GM10248 (cell line): ENCODE results near the gene TMEM17.
"Not testable (repeated sequence)": the region's sequence is repeated elsewhere in the genome, so short reads cannot be mapped to it uniquely, and the experiment has no call there.

ENCODE experiments used
- CTCF ChIA-PET: fragments of 300-600 bp; sonication (Branson Sonifier 250); formaldehyde crosslinking; extraction: SDS; loops from one replicate; lab custom pipeline; 2021; ENCODE audit warnings: antibody characterized with exemption; lab: Yijun Ruan, JAX
- POLR2A ChIA-PET: fragments of 350-650 bp; sonication (Branson Sonifier 250); formaldehyde crosslinking; extraction: SDS; loops from one replicate; lab custom pipeline; 2020; ENCODE audit warnings: antibody characterized with exemption; lab: Yijun Ruan, JAX
- DNase-seq: peaks from one replicate; pipeline ENCODE4 v3.0.0; 2012; ENCODE audit errors: extremely low spot score
- TF ChIP-seq, protein P1 (sequence below): IDR thresholded peaks from 2 replicates; pipeline ENCODE4 v1.5.1; 2012; ENCODE audit warnings: mild to moderate bottlenecking, low read depth; ENCODE audit errors: extremely low read depth, missing control alignments, control extremely low read depth

TMEM17 gene

GRCh38 chr2:62529758-62530157 lies 23.8 kb upstream of the TMEM17 start:
- CTCF ChIA-PET, result interaction anchor here (1.3 kb wide), 1 partner anchor 36 kb away, joined by 3 read pairs; no protein-coding TSS in a partner anchor
- TF ChIP-seq, protein P1, sequence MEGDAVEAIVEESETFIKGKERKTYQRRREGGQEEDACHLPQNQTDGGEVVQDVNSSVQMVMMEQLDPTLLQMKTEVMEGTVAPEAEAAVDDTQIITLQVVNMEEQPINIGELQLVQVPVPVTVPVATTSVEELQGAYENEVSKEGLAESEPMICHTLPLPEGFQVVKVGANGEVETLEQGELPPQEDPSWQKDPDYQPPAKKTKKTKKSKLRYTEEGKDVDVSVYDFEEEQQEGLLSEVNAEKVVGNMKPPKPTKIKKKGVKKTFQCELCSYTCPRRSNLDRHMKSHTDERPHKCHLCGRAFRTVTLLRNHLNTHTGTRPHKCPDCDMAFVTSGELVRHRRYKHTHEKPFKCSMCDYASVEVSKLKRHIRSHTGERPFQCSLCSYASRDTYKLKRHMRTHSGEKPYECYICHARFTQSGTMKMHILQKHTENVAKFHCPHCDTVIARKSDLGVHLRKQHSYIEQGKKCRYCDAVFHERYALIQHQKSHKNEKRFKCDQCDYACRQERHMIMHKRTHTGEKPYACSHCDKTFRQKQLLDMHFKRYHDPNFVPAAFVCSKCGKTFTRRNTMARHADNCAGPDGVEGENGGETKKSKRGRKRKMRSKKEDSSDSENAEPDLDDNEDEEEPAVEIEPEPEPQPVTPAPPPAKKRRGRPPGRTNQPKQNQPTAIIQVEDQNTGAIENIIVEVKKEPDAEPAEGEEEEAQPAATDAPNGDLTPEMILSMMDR, result no peak
- no peak for DNase-seq
- POLR2A ChIA-PET, result no interaction called here

GRCh38 chr2:62527478-62528210 lies 21.6 kb upstream of the TMEM17 start:
- DNase-seq, result no peak
- POLR2A ChIA-PET, result no interaction called here
- CTCF ChIA-PET, result interaction anchor here (1.2 to 2.7 kb wide), 3 partner anchors 11 to 157 kb away, joined by 3 to 11 read pairs (median 3); no protein-coding TSS in a partner anchor
- TF ChIP-seq, protein P1, result no peak

DNA sequence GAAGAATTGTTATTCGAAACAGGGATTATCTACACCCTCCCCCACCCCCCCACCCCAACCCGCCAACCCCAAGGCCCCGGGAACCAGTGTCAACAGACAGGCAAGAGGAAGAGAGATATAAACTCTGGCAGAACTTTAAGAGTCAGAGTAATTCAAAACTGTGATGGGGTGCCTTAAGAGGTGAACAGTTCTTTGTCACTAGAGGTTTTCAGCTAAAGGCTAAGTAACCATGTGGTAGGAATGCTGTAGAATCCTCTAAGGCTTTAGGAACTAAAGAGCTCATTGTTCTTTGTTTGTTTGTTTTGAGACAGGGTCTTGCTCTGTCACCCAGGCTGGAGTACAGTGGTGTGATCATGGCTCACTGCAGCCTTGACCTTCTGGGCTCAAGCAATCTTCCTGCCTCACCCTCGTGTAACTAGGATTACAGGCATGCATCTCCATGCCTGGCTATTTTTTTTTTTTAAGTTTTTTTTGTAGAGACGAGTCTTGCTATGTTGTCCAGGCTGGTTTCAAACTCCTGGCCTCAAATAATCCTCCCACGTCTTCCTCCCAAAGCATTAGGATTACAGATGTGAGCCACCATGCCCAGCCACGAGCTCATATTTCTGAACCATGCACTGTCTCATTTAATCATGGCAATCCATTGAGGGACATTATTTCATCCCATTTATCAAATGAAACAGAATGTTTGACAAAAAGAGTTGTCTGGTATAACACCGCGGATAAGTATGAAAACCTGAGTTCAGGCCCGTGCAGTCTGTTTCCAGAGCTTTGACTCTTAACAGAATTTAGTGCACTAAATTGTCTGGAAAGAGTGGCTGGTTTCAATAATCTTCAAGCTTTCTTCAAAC lies 20.8 kb upstream of the TMEM17 start:
- ChIA-PET POLR2A (no interaction called here), CTCF (interaction anchor here (1.2 to 2.7 kb wide), 5 partner anchors 12 to 158 kb away, joined by 3 to 11 read pairs (median 3); no protein-coding TSS in a partner anchor)
- TF ChIP-seq, protein P1, result no peak
- DNase-seq, result no peak

DNA sequence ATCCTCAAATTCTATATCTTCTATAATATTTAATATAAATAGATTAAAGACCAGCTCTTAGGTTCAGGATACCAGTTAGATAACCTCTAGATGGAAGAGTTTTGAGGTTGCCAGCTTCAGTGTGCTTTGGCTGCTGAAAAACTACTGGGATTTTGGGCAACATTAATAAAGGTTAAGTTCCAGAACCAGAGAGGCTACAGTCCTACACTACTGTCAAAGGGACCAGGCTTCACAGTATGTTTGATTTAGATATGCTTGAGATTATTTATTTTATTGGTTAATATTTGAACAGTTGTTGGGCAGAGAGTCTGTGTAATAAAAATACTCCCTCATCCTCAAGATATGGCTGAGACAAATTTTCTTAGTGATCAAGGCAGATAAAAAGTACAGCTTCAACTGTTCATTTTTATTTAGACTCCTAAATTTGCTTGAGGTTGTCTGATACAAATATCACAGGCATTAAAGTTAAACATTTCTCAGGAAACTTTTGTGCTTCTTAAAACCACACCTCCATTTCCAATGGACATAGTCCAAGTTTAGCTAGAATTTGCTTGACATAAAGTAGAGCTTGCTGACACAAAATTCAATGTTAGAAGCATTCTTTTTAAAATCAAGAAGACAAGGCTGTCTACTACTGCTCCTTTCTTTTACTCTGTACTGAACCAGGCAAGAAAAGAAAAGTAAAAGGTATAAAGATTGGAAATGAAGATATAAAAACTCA lies 19.7 kb upstream of the TMEM17 start:
- ChIA-PET POLR2A (no interaction called here), CTCF (interaction anchor here (1.2 to 2.1 kb wide), 2 partner anchors 29 to 41 kb away, joined by 3 to 5 read pairs; no protein-coding TSS in a partner anchor)
- DNase-seq, result no peak
- TF ChIP-seq, protein P1, result no peak

GRCh38 chr2:62524293-62524941 lies 18.4 kb upstream of the TMEM17 start:
- POLR2A ChIA-PET, result no interaction called here
- TF ChIP-seq, protein P1, result no peak
- CTCF ChIA-PET, result no interaction called here
- DNase-seq, result no peak

GRCh38 chr2:62521061-62521460 lies 15.1 kb upstream of the TMEM17 start:
- DNase-seq, CTCF ChIA-PET, POLR2A ChIA-PET: not testable (repeated sequence)
